SU-DHL-6 (cell line): ENCODE data around the gene VPS13A.

ENCODE experiments used
- CTCF ChIP-seq: fragments of 200-600 bp; sonication (generic); IDR thresholded peaks from one replicate; pipeline ENCODE4 v1.5.1; 2017; ENCODE audit warnings: antibody characterized with exemption, mild to moderate bottlenecking, low read length, moderate library complexity; ENCODE audit not compliant: insufficient read depth, poor library complexity, severe bottlenecking
- EZH2phosphoT487 ChIP-seq: fragments of 200-600 bp; sonication (generic), shearing (Covaris generic); conservative IDR thresholded peaks from 2 replicates; pipeline ENCODE4 v1.6.1; 2018; ENCODE audit warnings: mild to moderate bottlenecking, antibody characterized with exemption, low read length, moderate library complexity, mixed read lengths

- TF ChIP-seq CTCF (no peak), EZH2phosphoT487 (no peak)
Observed at GRCh38 chr9:77224746-77225312, 47.5 kb downstream of the VPS13A start.
